HG03571 (cell line): Measurements from ENCODE around the gene RBMS1.

Experiments
- ATAC-seq: cut with Tn5 transposase; IDR thresholded peaks from one replicate; pipeline ENCODE4 v1.9.1; 2021; ENCODE audit not compliant: unreplicated experiment

The RBMS1 gene

DNA sequence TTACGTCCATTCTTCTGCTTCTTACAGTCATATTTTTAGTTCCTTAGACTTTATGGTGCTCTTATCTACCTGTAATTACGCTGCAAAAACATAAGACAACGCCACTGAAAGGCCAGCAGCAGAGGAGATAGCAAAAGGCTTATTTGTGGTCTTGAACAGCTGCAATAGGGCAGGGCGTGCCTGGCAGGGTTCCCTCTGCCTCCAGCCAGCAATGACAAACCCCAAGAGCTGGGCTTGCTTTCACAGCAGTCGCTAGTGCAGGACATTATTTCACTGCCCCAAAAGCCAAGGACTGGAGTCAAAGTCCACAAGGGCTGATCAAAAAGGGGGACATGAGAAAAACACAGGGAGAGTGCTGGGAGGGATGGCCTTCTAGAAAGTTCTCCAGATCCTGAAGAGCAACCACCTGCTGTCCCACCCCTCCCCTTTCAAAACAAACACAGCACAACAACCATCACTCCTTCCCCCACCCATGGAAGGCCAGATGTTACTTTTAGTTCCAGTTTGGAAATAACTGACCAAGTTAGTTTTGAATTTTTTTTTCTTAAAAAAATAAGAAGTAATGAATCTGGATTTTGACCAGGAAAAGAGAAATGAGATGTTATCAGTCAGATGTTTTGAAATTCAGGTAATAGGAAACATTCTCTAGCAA, 127.8 kb downstream of the RBMS1 start:
- ATAC-seq, result no peak

- no peak for ATAC-seq
Observed at GRCh38 chr2:160364364-160364763, 129.2 kb downstream of the RBMS1 start.

DNA sequence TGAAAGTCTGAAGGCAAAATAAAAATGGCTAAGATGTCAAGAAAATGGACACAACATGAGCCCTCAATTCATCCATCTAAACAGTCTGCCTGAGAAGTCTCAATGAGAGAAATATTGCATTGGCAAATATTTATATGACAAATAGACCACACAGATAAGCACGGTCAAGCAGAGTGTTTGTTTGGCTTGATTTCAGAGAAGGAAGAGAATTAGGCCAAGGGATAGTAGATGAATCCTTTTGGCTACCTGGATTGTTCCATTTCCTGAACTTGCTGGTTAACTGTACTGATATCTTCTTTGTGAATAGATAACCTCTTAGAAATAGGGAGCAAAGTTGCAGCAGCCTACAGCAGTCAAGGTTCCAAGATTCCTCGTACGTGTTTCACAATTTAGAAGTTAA, 129.6 kb downstream of the RBMS1 start:
- ATAC-seq, result no peak

DNA sequence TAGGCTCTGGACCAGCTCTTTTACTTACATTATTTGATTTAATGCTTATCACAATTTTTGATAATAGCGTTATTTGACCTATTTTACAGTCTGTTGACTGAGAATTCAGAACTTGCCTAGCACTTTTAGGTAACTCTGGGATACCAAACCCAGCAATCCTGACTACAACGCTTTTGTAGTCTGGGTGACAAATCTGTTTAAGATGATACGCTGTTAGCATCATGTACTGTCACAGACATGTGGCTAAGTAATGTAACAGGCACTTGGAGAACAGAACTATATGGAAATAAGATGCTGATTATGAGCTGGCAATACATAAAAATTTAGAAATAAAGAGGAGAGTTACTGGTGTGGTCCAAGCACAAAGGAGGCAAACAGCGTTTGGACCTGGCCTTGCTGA, 130.6 kb downstream of the RBMS1 start:
- ATAC-seq, result no peak

- no peak for ATAC-seq
Observed at GRCh38 chr2:160362541-160362940, 131.1 kb downstream of the RBMS1 start.

- no peak for ATAC-seq
Observed at GRCh38 chr2:160362018-160362417, 131.6 kb downstream of the RBMS1 start.

GRCh38 chr2:160360089-160360757, 133.4 kb downstream of the RBMS1 start:
- ATAC-seq, result no peak

GRCh38 chr2:160358046-160358445, 135.6 kb downstream of the RBMS1 start:
- no peak for ATAC-seq

DNA sequence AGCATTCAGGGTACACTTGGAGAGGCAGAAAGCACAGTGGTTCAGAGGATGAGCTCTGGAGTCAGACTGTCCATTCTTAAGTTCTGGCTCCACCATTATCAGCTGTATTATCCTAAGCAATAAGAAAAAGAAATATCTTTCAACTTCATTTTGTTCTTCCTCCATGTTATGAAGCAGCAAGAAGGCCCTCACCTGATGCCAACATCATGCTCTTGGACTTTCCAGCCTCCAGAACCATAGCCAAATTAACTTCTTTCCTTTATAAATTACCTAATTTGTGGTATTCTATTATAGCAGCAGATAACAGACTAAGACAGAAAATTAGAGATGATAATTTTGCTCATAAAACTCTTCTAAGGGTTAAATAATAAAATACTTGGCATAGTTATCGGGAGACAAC, 137.1 kb downstream of the RBMS1 start:
- ATAC-seq, result no peak

GRCh38 chr2:160355080-160355479, 138.5 kb downstream of the RBMS1 start:
- ATAC-seq, result no peak

DNA sequence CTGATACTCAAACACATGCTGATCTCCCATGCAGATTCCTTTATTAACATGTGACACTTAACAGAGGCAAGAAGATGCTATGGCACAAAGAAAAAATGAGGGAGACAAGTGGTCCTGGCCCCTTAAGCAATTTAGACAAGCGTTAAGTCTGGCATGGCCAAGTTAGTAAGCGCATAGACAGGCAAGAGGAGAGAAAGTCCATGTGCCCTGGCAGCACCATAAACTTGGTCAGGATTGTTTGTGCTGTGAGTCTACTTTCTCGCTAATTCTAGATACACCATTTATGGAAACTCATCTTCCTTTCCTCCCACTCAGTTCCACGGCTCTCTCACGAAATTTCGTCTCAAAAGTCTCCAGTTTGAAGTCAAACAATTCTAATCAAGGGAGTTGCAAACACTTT, 138.9 kb downstream of the RBMS1 start:
- ATAC-seq, result no peak

DNA sequence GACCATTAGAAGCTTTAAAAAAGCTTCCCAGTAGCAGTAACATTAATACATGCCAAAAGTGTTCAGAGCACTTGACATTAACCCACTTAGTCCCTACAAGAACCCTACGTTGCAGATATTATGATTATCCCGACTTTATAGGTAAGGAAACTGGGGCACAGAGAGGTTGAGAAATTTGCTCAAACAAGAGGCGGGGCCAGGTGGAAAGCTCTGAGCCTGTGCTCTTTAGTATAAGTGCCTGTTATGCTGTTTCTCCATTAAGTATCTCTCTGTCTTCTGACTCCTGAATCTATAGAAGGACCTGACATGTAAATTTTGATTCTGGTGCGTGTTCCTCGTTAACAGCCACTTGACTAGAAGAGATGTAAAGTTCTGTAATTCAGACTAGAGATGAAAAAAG, 139.8 kb downstream of the RBMS1 start:
- ATAC-seq, result no peak

DNA sequence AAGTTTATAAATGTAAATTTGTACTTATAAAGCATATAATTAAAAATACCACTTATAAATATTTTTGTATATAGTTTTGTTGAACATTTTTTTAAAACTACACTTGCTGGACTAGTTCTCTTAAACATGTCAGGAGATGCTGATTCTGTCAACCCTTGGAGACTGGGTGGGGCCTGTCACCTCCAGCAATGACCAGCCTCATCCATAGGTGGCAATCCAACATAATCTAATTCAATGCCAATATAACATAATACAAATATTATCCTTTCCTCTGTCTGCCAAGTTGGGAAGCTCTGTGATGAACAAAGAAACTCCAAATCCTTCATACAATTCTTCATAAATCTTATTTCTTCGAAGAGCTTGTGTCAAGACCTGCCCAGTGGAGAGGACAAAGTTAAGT, 140.4 kb downstream of the RBMS1 start:
- no peak for ATAC-seq

DNA sequence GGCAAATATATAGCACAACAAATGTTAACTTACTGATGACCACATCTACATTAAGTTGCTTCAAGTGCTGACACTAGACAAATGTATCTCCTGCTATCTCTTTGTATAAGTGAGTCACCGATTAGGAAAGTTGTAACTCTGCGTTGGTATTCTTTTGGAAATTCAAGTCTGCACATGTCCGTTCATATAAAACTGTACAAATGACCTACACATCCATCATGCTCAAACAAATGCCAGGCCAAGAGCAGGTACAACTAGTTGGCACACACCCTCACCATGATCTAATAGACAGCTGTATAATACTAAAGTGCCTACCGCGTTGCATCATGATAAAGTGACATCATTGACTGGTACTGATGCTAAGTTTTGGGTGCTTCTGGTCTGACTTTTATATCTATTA, 141.1 kb downstream of the RBMS1 start:
- ATAC-seq, result no peak

DNA sequence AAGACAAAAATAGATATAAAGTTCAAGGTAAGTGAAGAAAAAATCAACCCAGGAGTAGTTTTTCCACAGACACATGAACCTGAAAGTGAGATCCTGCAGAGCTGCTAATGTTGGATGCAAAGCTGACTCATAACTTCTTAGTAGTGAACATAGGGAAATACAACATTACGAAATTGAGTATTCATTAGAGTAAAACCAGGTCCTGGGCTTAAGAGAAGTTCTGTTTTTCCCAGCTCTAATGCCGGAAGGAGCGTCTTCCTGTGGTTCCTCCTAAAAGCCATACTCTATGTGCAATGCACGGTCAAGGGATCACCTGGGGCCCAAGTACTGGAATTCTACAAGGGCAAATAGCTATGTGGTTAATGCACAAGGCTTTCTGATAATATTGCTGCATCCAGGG, 141.7 kb downstream of the RBMS1 start:
- no peak for ATAC-seq

GRCh38 chr2:160349306-160349705, 144.3 kb downstream of the RBMS1 start:
- ATAC-seq, result no peak

- ATAC-seq, result no peak
Observed at GRCh38 chr2:160347269-160347863, 146.2 kb downstream of the RBMS1 start.

GRCh38 chr2:160345071-160345764, 148.4 kb downstream of the RBMS1 start:
- ATAC-seq, result no peak

- no peak for ATAC-seq
Observed at GRCh38 chr2:160343404-160343803, 150.2 kb downstream of the RBMS1 start.

DNA sequence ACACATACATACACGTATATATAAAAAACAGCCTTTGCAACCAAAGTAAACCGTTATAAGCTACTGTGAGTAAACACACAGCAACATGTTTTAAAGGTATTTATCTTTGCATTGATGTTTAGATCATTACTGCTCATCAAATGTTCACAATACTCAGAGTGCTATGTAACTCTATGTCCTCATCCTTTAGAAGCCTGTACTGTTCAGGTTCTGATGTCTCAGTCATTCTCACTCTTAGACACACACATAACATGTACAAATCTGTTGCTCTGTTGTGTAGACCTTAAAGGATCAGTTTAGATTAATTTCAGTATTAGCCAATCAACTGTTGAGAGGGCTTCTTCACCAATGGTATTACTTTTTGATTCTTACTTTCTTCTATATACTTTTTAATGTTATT, 153.9 kb downstream of the RBMS1 start:
- no peak for ATAC-seq

DNA sequence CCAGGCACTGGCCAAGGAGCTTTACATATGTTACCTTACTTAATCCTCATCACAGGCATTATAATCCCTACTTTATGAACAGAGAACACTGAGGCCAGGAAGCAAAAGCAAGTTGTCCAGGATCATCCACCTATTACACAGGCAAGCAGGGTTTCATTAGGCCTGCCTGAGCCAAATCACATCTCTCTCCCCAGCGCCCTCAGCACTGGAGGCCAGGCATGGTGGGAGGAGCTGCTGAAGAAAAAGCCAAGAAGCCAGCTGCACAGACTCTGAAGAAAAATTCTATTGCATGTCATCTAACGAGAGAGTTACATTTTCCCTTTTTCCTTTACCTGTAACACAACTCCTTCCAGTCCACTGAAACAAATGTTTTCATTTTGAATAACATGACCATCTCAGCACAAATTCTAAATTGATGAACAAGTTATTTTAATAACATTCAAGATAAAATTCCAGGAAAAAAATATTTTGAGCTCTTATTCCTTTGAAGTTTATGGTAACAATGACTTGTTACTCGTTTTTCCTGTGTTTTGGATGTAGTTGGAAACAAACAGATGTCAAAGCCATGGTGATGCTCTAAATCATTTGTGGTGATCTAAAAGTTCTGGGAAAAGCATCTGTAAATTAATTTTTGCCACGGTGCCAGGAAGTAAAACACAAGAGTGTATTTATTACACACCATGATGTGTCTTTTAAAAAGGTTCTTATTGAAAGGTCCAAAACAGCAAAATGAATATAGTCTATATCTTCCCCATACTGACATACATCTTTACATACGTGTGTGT, 154.5 kb downstream of the RBMS1 start:
- ATAC-seq, result no peak
